Pancreas (tissue), 10 donors: ENCODE data around the gene CCT5. TPM values are rescaled to one million over a fixed set of nuclear protein-coding genes. Genes with fewer than 3 reads are reported as not detected.
A peak's percentile ranks its signal among the peaks of the same experiment; 100 is the strongest.

Experiments
- ATAC-seq, 4 donors: fragments of 200-7000 bp; cut with Tn5 transposase; one replicate each; pipeline versions ENCODE4 v1.8.0 to v1.9.1; 2020; ENCODE audit warnings: mild to moderate bottlenecking in 4 of 4, moderate library complexity in 4 of 4
- DNase-seq, 6 donors: peaks; one replicate each; pipeline ENCODE4 v3.0.0-alpha.2; 2020
- FAIRE-seq: peaks from 2 replicates; lab custom pipeline; 2012; peaks lifted over from hg19 to GRCh38; lab: Jason Lieb, UNC
- H3K27ac ChIP-seq, 4 donors: fragments of 200-600 bp; sonication (generic); 1 replicate in 3 of 4; 2 replicates in 1 of 4; pipeline versions ENCODE4 v1.5.0 to v1.8.0; 2020
- H3K27me3 ChIP-seq, 4 donors: fragments of 200-600 bp; one replicate each; pipeline ENCODE4 v1.8.0; 2021
- H3K36me3 ChIP-seq, 3 donors: fragments of 200-600 bp; sonication (generic) in 1 of 3; one replicate each; pipeline versions ENCODE4 v1.5.0 to v1.8.0; 2020 to 2021
- H3K4me1 ChIP-seq, 3 donors: fragments of 200-600 bp; one replicate each; pipeline ENCODE4 v1.8.0; 2021
- H3K4me3 ChIP-seq, 4 donors: fragments of 200-600 bp; sonication (generic) in 2 of 4; one replicate each; pipeline versions ENCODE4 v1.5.0 to v1.8.0; 2020 to 2021
- H3K9me3 ChIP-seq, 4 donors: fragments of 200-600 bp; one replicate each; pipeline ENCODE4 v1.8.0; 2021
- WGBS, 2 donors: extraction: QIAGEN DNeasy Blood & Tissue Kit; methylation state at CpG; one replicate each; pipeline ENCODE4 v1.1.7; 2013; 5-methylcytosine and 5-hydroxymethylcytosine counted together
- intact Hi-C, 3 donors: fragments of 100-400 bp; cut with DNase I; formaldehyde crosslinking; loops; one replicate each; pipeline versions ENCODE4 v1.11.1 to v1.14.2; 2022
- polyA plus RNA-seq, 2 donors: library from polyadenylated mRNA; stranded (reverse); fragments of 200-250 nt; gene quantifications; one replicate each; pipeline ENCODE4 v1.2.3, GENCODE V29; 2013
- total RNA-seq, 6 donors: library from RNA; stranded (reverse); fragmentation: NEBNext Ultra II Directional in 4 of 6; extraction: Animal tissue kit (Norgen Biotek cat#: 25700) in 4 of 6; gene quantifications; one replicate each; pipeline versions ENCODE4 v1.2.1 to v1.2.4, GENCODE V29; 2021 to 2023
- TF ChIP-seq, protein P1 (sequence below), 4 donors: fragments of 200-600 bp; sonication (generic) in 3 of 4; IDR thresholded peaks; one replicate each; pipeline versions ENCODE4 v1.5.0 to v1.8.0; 2021; ENCODE audit warnings: antibody characterized with exemption in 4 of 4
- donor health status: healthy with polysubstance abuse.
- donor health status: DM: no; HTN: no; CAD: no; lungs with moderate emphysema.
- donor health status: DM: no; HTN: no; CAD: no.
- donor health status: control.
- donor health status: control.
- donor health status: Bipolar disorder and iron deficiency.
- donor health status: DM: yes; HTN: yes; CAD: no.
- donor health status: DM: no; HTN: no; CAD: no.
- donor health status: DM: no; HTN: no; CAD: no.
- donor health status: DM: yes; HTN: yes; CAD: no.

CCT5 gene
- total and polyA plus RNA-seq, 8 donors, result 33.7 to 75.6 (median 60.0) TPM

DNA sequence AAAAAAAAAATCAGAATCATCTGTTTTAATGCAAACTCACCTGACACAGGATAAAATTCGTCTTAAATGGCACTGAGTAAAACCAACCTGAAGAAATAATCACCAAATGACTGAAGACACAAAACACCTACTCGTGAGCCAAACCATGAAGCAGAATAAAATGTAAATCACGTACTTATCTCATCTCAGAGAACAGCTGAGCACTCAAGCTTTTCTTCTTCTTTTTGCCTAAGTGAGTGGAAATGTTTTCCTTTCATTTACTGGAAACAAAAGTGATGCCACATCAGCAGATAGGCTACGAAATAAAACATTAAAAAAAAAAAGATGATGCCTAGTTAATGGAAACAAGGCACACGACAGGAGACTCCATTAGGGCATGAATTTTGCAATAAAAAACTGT, 36.8 kb upstream of the CCT5 start:
- Histone ChIP-seq H3K4me1 (no peaks in the 10 kb centered on the region), H3K4me3 (no peak overlapping the region), H3K36me3 (no peaks in the 10 kb centered on the region), H3K27ac (no peak overlapping the region), H3K27me3 (no peaks in the 10 kb centered on the region), H3K9me3 (no peaks in the 10 kb centered on the region)
- intact Hi-C loops, result no loop called here
- ATAC-seq (peak in 2 of 4 donors; percentile 11 to 45), DNase-seq (no peak), FAIRE-seq (no peak)
- WGBS, 2 donors, result 64 to 71% methylated on average over 5 of the region's 5 CpGs
- TF ChIP-seq, protein P1, sequence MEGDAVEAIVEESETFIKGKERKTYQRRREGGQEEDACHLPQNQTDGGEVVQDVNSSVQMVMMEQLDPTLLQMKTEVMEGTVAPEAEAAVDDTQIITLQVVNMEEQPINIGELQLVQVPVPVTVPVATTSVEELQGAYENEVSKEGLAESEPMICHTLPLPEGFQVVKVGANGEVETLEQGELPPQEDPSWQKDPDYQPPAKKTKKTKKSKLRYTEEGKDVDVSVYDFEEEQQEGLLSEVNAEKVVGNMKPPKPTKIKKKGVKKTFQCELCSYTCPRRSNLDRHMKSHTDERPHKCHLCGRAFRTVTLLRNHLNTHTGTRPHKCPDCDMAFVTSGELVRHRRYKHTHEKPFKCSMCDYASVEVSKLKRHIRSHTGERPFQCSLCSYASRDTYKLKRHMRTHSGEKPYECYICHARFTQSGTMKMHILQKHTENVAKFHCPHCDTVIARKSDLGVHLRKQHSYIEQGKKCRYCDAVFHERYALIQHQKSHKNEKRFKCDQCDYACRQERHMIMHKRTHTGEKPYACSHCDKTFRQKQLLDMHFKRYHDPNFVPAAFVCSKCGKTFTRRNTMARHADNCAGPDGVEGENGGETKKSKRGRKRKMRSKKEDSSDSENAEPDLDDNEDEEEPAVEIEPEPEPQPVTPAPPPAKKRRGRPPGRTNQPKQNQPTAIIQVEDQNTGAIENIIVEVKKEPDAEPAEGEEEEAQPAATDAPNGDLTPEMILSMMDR (IDR thresholded peaks at IDR 0.05), result no peak

- 86 to 93% methylated on average over 2 of the region's 2 CpGs for WGBS, 2 donors
- no peaks in the 10 kb centered on the region for H3K9me3 ChIP-seq
- ATAC-seq (no peak), FAIRE-seq (no peak), DNase-seq (no peak)
- no peaks in the 10 kb centered on the region for H3K36me3 ChIP-seq
- TF ChIP-seq, protein P1 (IDR thresholded peaks at IDR 0.05), result no peak
- no peaks in the 10 kb centered on the region for H3K4me1 ChIP-seq
- intact Hi-C loops, result no loop called here
- no peak overlapping the region for H3K4me3 ChIP-seq
- no peaks in the 10 kb centered on the region for H3K27me3 ChIP-seq
- no peak overlapping the region for H3K27ac ChIP-seq
Measured at GRCh38 chr5:10214041-10214440, 36.0 kb upstream of the CCT5 start.

DNA sequence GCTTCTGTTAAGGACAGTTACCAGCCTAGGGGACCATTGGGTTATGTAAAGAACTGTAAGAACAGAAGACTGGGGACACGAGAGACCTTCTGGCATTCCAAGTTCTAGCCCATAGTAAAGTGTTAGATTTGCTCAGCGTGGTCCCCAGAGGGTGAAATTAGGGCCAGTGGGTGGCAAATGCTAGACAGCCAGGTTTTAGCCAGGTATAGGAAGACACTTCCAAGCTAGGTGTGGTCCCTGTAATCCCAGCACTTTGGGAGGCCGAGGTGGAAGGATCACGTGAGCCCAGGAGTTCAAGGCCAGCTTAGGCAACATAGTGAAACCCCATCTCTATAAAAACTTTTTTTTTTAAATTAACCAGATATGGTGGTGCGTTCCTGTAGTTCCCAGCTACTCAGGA, 34.7 kb upstream of the CCT5 start:
- DNase-seq, result no peak
- intact Hi-C loops, result no loop called here

GRCh38 chr5:10216107-10216506, 34.0 kb upstream of the CCT5 start:
- no peaks in the 10 kb centered on the region for H3K27me3 ChIP-seq
- ATAC-seq (no peak), DNase-seq (no peak), FAIRE-seq (no peak)
- H3K4me3 ChIP-seq, result no peak overlapping the region
- 75 to 79% methylated on average over 5 of the region's 5 CpGs for WGBS, 2 donors
- H3K36me3 ChIP-seq, result no peaks in the 10 kb centered on the region
- TF ChIP-seq, protein P1 (IDR thresholded peaks at IDR 0.05), result no peak
- no peaks in the 10 kb centered on the region for H3K9me3 ChIP-seq
- H3K4me1 ChIP-seq, result no peaks in the 10 kb centered on the region
- intact Hi-C loops, result no loop called here
- H3K27ac ChIP-seq, result no peak overlapping the region

More for the DNA sequence above, 34.7 kb upstream of the CCT5 start:
- ATAC-seq (no peak), FAIRE-seq (no peak)
- H3K4me3 ChIP-seq, result no peak overlapping the region
- H3K4me1 ChIP-seq, result no peaks in the 10 kb centered on the region
- H3K27me3 ChIP-seq, result no peaks in the 10 kb centered on the region
- no peak overlapping the region for H3K27ac ChIP-seq
- H3K9me3 ChIP-seq, result no peaks in the 10 kb centered on the region
- TF ChIP-seq, protein P1 (IDR thresholded peaks at IDR 0.05), result no peak
- H3K36me3 ChIP-seq, result no peaks in the 10 kb centered on the region
- 81 to 92% methylated on average over 5 of the region's 5 CpGs for WGBS, 2 donors

DNA sequence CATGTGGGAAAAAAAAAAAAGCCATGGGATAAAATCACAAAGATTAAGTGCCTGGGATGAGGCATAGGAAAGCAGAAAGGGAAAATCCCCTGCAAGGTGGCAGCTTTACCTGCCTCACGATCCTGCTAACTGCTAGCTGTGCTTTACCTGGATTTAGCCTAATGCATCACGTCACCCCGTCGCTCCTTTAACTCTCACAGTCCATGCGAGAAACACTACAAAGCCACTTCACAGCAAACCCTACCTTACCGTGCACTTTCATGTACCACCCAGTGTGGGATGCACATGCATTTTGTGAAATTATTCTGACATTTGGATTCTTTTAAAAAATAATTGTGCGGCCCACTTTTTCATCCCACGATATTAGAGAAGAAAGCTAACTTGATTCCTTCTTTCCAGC, 31.4 kb upstream of the CCT5 start:
- Histone ChIP-seq H3K4me1 (no peaks in the 10 kb centered on the region), H3K9me3 (no peaks in the 10 kb centered on the region), H3K4me3 (no peak overlapping the region), H3K36me3 (no peaks in the 10 kb centered on the region), H3K27me3 (no peaks in the 10 kb centered on the region), H3K27ac (no peak overlapping the region)
- DNase-seq (no peak), FAIRE-seq (no peak), ATAC-seq (no peak)
- TF ChIP-seq, protein P1 (IDR thresholded peaks at IDR 0.05), result no peak
- intact Hi-C loops, result no loop called here
- WGBS, 2 donors, result 86 to 90% methylated on average over 8 of the region's 8 CpGs
